Astrocyte of the cerebellum (primary cell): ENCODE results near the gene USP16.

Source experiments
- DNase-seq: peaks from one replicate; pipeline ENCODE4 v3.0.0-alpha.2; 2011; ENCODE audit warnings: low read depth
- H3K4me3 ChIP-seq: 2 replicates; pipeline ENCODE4 v1.5.1; 2011; ENCODE audit warnings: mild to moderate bottlenecking, low read depth, low read length, moderate library complexity
- in situ Hi-C: cut with HindIII; loops from 2 replicates; pipeline ENCODE4 v1.10.0; 2017; ENCODE audit warnings: low sequenced_read_pairs
- TF ChIP-seq, protein P1 (sequence below): IDR thresholded peaks from 2 replicates; pipeline ENCODE4 v1.5.1; 2012; ENCODE audit warnings: low read length, low read depth, moderate library complexity, mild to moderate bottlenecking; ENCODE audit errors: missing control alignments

USP16 gene

DNA sequence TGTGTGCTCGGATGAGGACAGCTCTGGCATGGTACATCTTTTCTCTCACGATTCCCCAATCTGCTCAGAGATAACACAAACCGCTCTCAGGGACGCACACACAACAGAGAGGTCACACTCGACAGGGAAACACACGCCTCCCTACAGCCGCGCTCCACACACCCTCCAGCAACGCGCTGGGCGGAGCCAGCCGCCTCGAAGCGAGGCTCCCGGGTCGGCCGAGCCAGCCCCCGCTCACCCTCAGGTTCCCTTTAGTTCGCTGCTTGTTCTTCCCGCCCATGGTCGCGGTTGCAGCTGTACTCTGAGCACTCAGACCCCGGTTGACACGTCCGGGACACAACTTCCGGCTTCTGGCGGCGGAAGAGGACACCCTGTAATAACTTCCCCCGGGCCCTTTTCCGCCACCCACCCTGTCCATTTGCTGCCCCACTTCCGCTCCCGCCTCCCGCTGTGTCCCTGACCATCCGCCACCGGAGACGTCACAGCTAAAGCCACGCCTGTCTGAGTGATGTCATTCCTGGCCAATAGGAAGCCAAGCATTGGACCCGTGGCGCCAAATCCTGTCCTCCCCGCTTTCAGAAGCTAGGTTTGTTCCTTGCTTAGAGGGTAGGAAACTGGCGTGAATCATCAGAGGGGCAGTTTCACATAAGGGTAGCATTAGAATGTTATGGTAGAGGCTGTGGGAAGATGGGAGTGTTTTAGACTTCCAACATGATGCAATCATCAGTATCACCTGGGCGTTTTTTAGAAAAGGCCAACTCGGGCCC lies 31.8 kb upstream of the USP16 start, which contains the start of gene LTN1:
Gene LTN1, minus strand, starts transcription at position 352 of the 767 bp plus-strand sequence. Its CDS starts 72 bp downstream, at position 280.
- DNase-seq, result peak; percentile 98
- H3K4me3 ChIP-seq, result peak within 1 kb of the TSS; percentile 84
- TF ChIP-seq, protein P1, sequence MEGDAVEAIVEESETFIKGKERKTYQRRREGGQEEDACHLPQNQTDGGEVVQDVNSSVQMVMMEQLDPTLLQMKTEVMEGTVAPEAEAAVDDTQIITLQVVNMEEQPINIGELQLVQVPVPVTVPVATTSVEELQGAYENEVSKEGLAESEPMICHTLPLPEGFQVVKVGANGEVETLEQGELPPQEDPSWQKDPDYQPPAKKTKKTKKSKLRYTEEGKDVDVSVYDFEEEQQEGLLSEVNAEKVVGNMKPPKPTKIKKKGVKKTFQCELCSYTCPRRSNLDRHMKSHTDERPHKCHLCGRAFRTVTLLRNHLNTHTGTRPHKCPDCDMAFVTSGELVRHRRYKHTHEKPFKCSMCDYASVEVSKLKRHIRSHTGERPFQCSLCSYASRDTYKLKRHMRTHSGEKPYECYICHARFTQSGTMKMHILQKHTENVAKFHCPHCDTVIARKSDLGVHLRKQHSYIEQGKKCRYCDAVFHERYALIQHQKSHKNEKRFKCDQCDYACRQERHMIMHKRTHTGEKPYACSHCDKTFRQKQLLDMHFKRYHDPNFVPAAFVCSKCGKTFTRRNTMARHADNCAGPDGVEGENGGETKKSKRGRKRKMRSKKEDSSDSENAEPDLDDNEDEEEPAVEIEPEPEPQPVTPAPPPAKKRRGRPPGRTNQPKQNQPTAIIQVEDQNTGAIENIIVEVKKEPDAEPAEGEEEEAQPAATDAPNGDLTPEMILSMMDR, result no peak
- in situ Hi-C loops, result no loop called here

DNA sequence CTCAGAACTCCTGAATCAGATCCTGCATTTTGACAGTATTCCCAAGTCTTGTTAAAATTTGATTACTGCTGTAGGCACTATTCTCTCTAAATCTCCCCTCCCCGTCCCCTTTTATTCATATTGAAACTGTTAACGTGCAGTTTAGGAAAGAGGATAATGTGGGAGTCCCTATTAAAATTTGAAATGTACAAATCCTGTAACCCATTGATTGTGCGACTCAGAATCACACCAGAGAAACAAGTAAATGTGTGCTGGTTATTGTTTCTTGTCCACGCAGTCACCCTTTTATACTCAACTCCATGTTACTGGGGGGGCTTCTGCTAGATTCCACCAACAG lies 31.2 kb upstream of the USP16 start:
- in situ Hi-C loops, result no loop called here
- H3K4me3 ChIP-seq, result peak overlapping the region; percentile 84
- DNase-seq, result no peak
- TF ChIP-seq, protein P1, result no peak

DNA sequence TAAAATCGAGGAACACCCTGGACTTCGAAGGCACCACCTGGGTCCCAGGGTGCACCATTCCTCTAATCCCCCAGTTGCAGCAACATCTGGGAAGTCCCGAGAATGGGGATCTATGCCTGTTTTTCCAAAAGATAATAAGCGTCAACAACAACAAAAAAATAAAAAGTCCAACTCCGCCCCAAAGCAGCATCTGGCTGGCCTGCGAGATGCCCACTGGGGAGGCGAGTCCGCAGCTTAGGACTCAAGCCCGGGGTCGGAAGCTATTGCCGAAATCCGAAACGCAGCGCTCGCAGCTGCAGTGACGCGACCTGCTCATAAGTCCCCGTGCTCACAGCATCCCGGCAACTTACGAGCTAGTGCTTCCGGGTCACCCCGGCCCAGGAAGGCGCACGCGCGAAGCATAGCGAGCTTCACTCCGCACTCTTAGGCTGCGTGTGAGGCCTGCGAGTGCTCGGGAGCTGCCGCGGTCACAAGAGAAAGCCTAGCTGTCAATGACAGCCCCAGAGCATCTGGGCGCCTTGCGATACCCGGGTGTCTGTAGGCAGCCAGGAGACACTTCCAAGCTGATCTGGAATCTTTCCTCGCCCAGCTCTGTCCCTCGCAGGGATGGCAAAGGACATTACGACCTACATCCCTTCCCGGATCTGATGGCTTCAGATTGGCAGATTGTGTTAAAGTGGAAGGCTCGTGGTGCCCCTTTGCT lies 21.9 kb upstream of the USP16 start:
- in situ Hi-C loops, result no loop called here
- TF ChIP-seq, protein P1, result no peak
- H3K4me3 ChIP-seq, result peak overlapping the region; percentile 55
- DNase-seq, result peak; percentile 85

DNA sequence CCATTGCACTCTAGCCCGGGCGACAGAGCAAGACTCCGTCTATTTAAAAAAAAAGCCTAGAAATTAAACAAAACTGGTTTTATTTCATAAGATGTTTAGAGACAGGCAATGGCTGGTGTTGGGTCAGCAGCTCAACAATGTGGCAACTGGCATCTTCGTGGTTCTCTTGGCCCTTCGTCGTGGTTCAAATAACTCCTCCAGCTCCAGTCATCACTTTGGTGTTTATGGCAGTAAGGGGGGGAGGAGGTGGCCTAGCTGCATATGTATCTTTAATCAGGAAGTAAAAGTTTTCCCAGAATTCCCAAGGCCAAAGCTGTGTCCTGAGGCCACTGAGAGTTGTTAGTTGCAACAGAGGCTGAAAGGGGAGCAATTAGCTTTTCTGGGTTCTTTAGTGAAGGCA lies 18.8 kb upstream of the USP16 start:
- no peak overlapping the region for H3K4me3 ChIP-seq
- TF ChIP-seq, protein P1, result no peak
- in situ Hi-C loops, result no loop called here
- DNase-seq, result no peak

DNA sequence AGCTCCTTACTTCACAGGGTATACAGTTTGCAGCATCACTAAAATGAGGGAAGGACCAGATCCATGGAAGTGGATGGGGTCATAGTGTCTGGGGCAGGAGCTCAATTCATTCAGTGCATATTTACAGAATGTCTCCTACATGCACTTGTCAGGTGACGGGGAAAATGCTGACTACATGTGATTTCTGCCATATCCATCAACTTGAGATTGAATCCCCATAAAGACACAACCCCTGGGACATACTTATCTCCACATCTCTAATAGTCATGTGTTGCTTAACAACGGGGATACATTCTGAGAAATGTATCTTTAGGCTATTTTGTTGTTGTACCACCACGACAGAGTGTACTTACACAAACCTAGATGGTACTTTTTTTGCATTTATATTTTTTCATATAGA lies 17.3 kb upstream of the USP16 start:
- TF ChIP-seq, protein P1, result no peak
- H3K4me3 ChIP-seq, result no peak overlapping the region
- no peak for DNase-seq
- in situ Hi-C loops, result no loop called here

DNA sequence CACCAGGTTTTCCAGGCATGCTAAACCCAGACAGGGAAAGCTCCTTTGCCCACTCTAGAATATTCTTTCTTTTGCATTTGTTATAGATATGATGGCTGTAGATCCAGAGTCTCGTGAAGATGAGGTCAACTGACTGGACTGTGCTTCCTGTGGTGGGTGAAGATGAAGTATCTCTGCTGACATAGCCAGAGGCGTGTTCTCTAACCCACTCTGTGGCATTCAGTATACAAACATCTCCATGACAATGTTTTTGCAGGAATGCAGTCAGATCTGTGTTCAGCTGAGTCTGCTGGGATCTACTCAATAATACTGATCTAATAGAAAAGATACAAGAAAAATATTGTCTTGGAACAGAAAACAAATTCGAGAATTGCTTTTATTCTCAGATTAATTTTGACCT lies 16.7 kb upstream of the USP16 start:
- in situ Hi-C loops, result no loop called here
- no peak for DNase-seq
- TF ChIP-seq, protein P1, result no peak
- H3K4me3 ChIP-seq, result no peak overlapping the region
